K562 (cell line): Measurements from ENCODE around the gene SAMD11. TPM values are rescaled to one million over a fixed set of nuclear protein-coding genes. Genes with fewer than 3 reads are reported as not detected.
A peak's percentile ranks its signal among the peaks of the same experiment; 100 is the strongest.

ENCODE experiments used
- E2F3 ChIP-seq: fragments of 250-450 bp; sonication (Bioruptor Pico); IDR thresholded peaks from 2 replicates; pipeline ENCODE4 v1.4.0; 2020; ENCODE audit warnings: mild to moderate bottlenecking
- EP300 ChIP-seq: IDR thresholded peaks from 2 replicates; pipeline ENCODE4 v1.6.1; 2012; ENCODE audit warnings: low read length, improper control_type of control experiment
- FOXA3 ChIP-seq, 2 experiments: fragments of 450-650 bp in 1 of 2; sonication (generic) in 1 of 2; formaldehyde crosslinking; IDR thresholded peaks in 1 of 2; conservative IDR thresholded peaks in 1 of 2; 2 replicates each; pipeline versions ENCODE4 v1.4.0 to v1.8.0; 2020 to 2022; ENCODE audit warnings: mild to moderate bottlenecking in 2 of 2, missing genetic modification reagents in 1 of 2
- GATAD2B ChIP-seq: fragments of 450-650 bp; IDR thresholded peaks from 2 replicates; pipeline ENCODE4 v1.6.1; 2017; ENCODE audit warnings: mild to moderate bottlenecking, borderline replicate concordance
- L3MBTL2 ChIP-seq: fragments of 450-650 bp; IDR thresholded peaks from 2 replicates; pipeline ENCODE4 v1.6.1; 2016; ENCODE audit warnings: mild to moderate bottlenecking, moderate library complexity
- MEF2A ChIP-seq: IDR thresholded peaks from 2 replicates; pipeline ENCODE4 v1.6.1; 2011; ENCODE audit warnings: low read depth, mild to moderate bottlenecking, low read length, moderate library complexity; ENCODE audit not compliant: control insufficient read depth
- RB1 ChIP-seq: fragments of 450-650 bp; IDR thresholded peaks from 2 replicates; pipeline ENCODE4 v1.6.1; 2017; ENCODE audit warnings: low read depth, mild to moderate bottlenecking
- RBM15 ChIP-seq: fragments of 200-400 bp; formaldehyde crosslinking; IDR thresholded peaks from 2 replicates; pipeline ENCODE4 v1.6.1; 2018; ENCODE audit warnings: mild to moderate bottlenecking, low read length, moderate library complexity; ENCODE audit not compliant: insufficient read depth
- SAP30 ChIP-seq: fragments of 200-600 bp; sonication (generic); IDR thresholded peaks from 2 replicates; pipeline ENCODE4 v1.6.1; 2012; ENCODE audit warnings: borderline replicate concordance, low read depth, mild to moderate bottlenecking, moderate library complexity, low read length, control low read depth, inconsistent platforms; ENCODE audit not compliant: insufficient read depth, poor library complexity, severe bottlenecking
- SMC3 ChIP-seq: conservative IDR thresholded peaks from 2 replicates; pipeline ENCODE4 v1.6.1; 2011; ENCODE audit warnings: low read depth, low read length, improper control_type of control experiment; ENCODE audit not compliant: insufficient read depth
- SPI1 ChIP-seq: IDR thresholded peaks from 2 replicates; pipeline ENCODE4 v1.6.1; 2011; ENCODE audit warnings: low read depth, low read length, control low read depth, borderline replicate concordance
- STAG1 ChIP-seq: sonication (generic); formaldehyde crosslinking; IDR thresholded peaks from 2 replicates; pipeline ENCODE4 v1.5.0; 2020; ENCODE audit warnings: missing genetic modification reagents, borderline replicate concordance
- TAL1 ChIP-seq: fragments of 450-650 bp; IDR thresholded peaks from 2 replicates; pipeline ENCODE4 v1.6.1; 2016; ENCODE audit warnings: mild to moderate bottlenecking
- TEAD4 ChIP-seq, 2 experiments: sonication (generic) in 1 of 2; formaldehyde crosslinking in 1 of 2; IDR thresholded peaks; 2 replicates each; pipeline versions ENCODE4 v1.6.1 to v1.8.0; 2012 to 2022; ENCODE audit warnings: borderline replicate concordance in 1 of 2, inconsistent platforms in 1 of 2, low read length in 1 of 2, mild to moderate bottlenecking in 1 of 2, missing genetic modification reagents in 1 of 2
- ZNF133 ChIP-seq: fragments of 250-450 bp; sonication (Bioruptor Pico); IDR thresholded peaks from 2 replicates; pipeline ENCODE4 v1.4.0; 2020; ENCODE audit warnings: mild to moderate bottlenecking
- ZNF408 ChIP-seq: fragments of 250-450 bp; sonication (Bioruptor Pico); IDR thresholded peaks from 2 replicates; pipeline ENCODE4 v1.4.0; 2020; ENCODE audit warnings: low read depth, mild to moderate bottlenecking, moderate library complexity
- ZNF668 ChIP-seq: fragments of 250-450 bp; sonication (Bioruptor Pico); IDR thresholded peaks from 2 replicates; pipeline ENCODE4 v1.8.0; 2022; ENCODE audit warnings: mild to moderate bottlenecking, inconsistent platforms
- ZNF780A ChIP-seq: fragments of 250-450 bp; sonication (Bioruptor Pico); IDR thresholded peaks from 2 replicates; pipeline ENCODE4 v1.5.0; 2021; ENCODE audit warnings: mild to moderate bottlenecking
- polyA plus RNA-seq, 8 experiments: library from polyadenylated mRNA; depleted of rRNA in 4 of 8; stranded (reverse) in 5 of 8; unstranded in 3 of 8; fragments of >200 nt; fragmentation: Nextera tagmentation in 2 of 8; fragmentation: Illumina TruSeq in 1 of 8; extraction: Ambion mirVana in 2 of 8; extraction: Trizol in 1 of 8; gene quantifications; 2 replicates each; pipeline versions ENCODE4 v1.2.1 to v1.2.3, GENCODE V29; 2011 to 2014; ENCODE audit warnings: inconsistent platforms in 1 of 8, missing spikeins in 1 of 8
- total RNA-seq, 7 experiments: library from RNA; depleted of rRNA in 6 of 7; stranded (reverse); fragments of >200 nt in 6 of 7; fragmentation: Illumina TruSeq in 2 of 7; extraction: Trizol in 2 of 7; gene quantifications; 2 replicates each; pipeline versions ENCODE4 v1.2.1 to v1.2.3, GENCODE V29; 2011 to 2021; ENCODE audit warnings: low replicate concordance in 1 of 7
- TF ChIP-seq, protein P1 (sequence below): fragments of 250-450 bp; sonication (Bioruptor Pico); IDR thresholded peaks from 2 replicates; pipeline ENCODE4 v1.5.0; 2021
- TF ChIP-seq, protein P2 (sequence below): conservative IDR thresholded peaks from 2 replicates; pipeline ENCODE4 v1.6.1; 2011; ENCODE audit warnings: low read depth, mild to moderate bottlenecking, low read length; ENCODE audit not compliant: control insufficient read depth
- TF ChIP-seq, protein P3 (sequence below): fragments of 250-450 bp; sonication (Bioruptor Pico); IDR thresholded peaks from 2 replicates; pipeline ENCODE4 v1.5.0; 2020; ENCODE audit warnings: mild to moderate bottlenecking

Gene SAMD11
- total and polyA plus RNA-seq, 9 of the 15 experiments (the other 6 are each of a cell fraction or from before 2014, with no cell fraction given): 0.07 to 0.82 (median 0.11) TPM; not detected in 2

DNA sequence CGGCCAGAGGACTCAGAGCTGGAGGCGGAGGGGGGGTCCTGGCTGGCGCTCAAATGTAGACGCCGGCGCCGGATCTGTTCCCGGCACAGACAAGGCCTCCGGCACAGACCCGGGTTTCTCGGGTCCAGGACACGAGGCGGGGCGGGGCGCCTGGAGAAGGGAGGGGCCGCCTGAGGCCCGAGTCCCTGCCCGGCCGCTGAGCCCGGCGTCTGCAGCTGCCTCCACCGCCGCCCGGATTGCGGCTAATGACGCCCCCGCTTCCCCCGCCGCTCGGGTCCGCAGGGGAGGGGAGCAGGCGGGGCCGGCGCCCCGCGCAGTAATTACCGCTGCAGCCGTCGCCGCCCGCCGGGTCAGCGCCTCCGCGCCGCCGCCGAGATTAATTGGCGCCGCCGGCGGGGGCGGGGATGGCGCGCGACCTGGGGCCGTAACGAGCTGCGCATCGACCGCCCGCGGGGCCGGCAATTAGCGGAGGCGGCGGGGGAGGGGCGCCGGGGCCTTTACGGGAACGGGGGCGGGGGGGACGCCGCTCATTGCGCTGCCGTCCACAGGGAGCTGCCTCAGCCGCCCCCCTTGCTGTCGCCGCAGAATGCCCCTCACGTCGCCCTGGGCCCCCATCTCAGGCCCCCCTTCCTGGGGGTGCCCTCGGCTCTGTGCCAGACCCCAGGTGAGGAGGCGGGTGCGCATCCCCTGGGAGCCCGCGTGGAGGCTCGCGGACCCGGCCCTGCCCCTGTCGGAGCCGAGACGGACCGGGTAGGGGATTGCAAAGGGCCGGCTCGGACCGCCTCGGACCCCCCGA is 18.1 kb downstream of the SAMD11 start (continued):
- TF ChIP-seq ZNF133 (CRISPR knock-in tag) (no peak), EP300 (0 out of 2 replicates have a peak, but pooled peaks have one; percentile 8), ZNF408 (CRISPR knock-in tag) (no peak), E2F3 (CRISPR knock-in tag) (no peak), ZNF780A (no peak), RB1 (peak; percentile 84), ZNF668 (CRISPR knock-in tag) (no peak), GATAD2B (peak; percentile 89), FOXA3 (CRISPR knock-in tag; conservative IDR thresholded peaks at IDR 0.05 in 1 of 2, IDR thresholded peaks at IDR 0.05 in 1 of 2) (no peak), STAG1 (CRISPR knock-in tag) (no peak), SAP30 (no peak), SMC3 (no peak), MEF2A (no peak), RBM15 (no peak), L3MBTL2 (peak; percentile 86), TAL1 (no peak), TEAD4 (IDR thresholded peaks at IDR 0.05; ENCODE audit: low read length) (0 out of 2 replicates have a peak, but pooled peaks have one; percentile 22), TEAD4 (CRISPR knock-in tag; IDR thresholded peaks at IDR 0.05; ENCODE audit: borderline replicate concordance) (no peak), SPI1 (no peak)
- TF ChIP-seq, protein P1, sequence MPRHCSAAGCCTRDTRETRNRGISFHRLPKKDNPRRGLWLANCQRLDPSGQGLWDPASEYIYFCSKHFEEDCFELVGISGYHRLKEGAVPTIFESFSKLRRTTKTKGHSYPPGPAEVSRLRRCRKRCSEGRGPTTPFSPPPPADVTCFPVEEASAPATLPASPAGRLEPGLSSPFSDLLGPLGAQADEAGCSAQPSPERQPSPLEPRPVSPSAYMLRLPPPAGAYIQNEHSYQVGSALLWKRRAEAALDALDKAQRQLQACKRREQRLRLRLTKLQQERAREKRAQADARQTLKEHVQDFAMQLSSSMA: no peak
- TF ChIP-seq, protein P2, sequence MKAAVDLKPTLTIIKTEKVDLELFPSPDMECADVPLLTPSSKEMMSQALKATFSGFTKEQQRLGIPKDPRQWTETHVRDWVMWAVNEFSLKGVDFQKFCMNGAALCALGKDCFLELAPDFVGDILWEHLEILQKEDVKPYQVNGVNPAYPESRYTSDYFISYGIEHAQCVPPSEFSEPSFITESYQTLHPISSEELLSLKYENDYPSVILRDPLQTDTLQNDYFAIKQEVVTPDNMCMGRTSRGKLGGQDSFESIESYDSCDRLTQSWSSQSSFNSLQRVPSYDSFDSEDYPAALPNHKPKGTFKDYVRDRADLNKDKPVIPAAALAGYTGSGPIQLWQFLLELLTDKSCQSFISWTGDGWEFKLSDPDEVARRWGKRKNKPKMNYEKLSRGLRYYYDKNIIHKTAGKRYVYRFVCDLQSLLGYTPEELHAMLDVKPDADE: peak; percentile 73; the same call in 1 of the 2 replicates
- TF ChIP-seq, protein P3, sequence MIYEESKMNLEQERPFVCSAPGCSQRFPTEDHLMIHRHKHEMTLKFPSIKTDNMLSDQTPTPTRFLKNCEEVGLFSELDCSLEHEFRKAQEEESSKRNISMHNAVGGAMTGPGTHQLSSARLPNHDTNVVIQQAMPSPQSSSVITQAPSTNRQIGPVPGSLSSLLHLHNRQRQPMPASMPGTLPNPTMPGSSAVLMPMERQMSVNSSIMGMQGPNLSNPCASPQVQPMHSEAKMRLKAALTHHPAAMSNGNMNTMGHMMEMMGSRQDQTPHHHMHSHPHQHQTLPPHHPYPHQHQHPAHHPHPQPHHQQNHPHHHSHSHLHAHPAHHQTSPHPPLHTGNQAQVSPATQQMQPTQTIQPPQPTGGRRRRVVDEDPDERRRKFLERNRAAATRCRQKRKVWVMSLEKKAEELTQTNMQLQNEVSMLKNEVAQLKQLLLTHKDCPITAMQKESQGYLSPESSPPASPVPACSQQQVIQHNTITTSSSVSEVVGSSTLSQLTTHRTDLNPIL (CRISPR knock-in tag): no peak
